GM19193 (cell line): ENCODE measurements around the gene OSR1.

Experiments used
- POLR2A ChIP-seq: IDR thresholded peaks from 4 replicates; pipeline ENCODE4 v1.6.1; 2011; ENCODE audit not compliant: insufficient read depth, insufficient read length; ENCODE audit errors: extremely low read depth

Gene OSR1

GRCh38 chr2:19362094-19362754 lies 3.8 kb upstream of the OSR1 start:
- no peak for TF ChIP-seq POLR2A

GRCh38 chr2:19361325-19361990 lies 3.0 kb upstream of the OSR1 start:
- TF ChIP-seq POLR2A: no peak

- no peak for TF ChIP-seq POLR2A
Measured at GRCh38 chr2:19360966-19361321, 2.5 kb upstream of the OSR1 start.

GRCh38 chr2:19360266-19360965 lies 2.0 kb upstream of the OSR1 start:
- TF ChIP-seq POLR2A: no peak

- TF ChIP-seq POLR2A: no peak
Measured at GRCh38 chr2:19359456-19359855, 1.0 kb upstream of the OSR1 start.

GRCh38 chr2:19359021-19359357 lies 566 bp upstream of the OSR1 start:
- no peak for TF ChIP-seq POLR2A

GRCh38 chr2:19357402-19358241 lies 801 bp downstream of the OSR1 start:
- no peak for TF ChIP-seq POLR2A

- TF ChIP-seq POLR2A: no peak
Measured at GRCh38 chr2:19356545-19357401, 1.6 kb downstream of the OSR1 start.

- no peak for TF ChIP-seq POLR2A
Measured at GRCh38 chr2:19355931-19356544, 2.4 kb downstream of the OSR1 start.

- no peak for TF ChIP-seq POLR2A
Measured at GRCh38 chr2:19355416-19355821, 3.0 kb downstream of the OSR1 start.

- TF ChIP-seq POLR2A: no peak
Measured at GRCh38 chr2:19355014-19355405, 3.4 kb downstream of the OSR1 start.

GRCh38 chr2:19353721-19354050 lies 4.7 kb downstream of the OSR1 start:
- no peak for TF ChIP-seq POLR2A

GRCh38 chr2:19352946-19353720 lies 5.3 kb downstream of the OSR1 start:
- no peak for TF ChIP-seq POLR2A

- no peak for TF ChIP-seq POLR2A
Measured at GRCh38 chr2:19351899-19352697, 6.3 kb downstream of the OSR1 start.
